ENCODE results near the gene IGHMBP2.
"Not testable (repeated sequence)": the region's sequence is repeated elsewhere in the genome, so short reads cannot be mapped to it uniquely, and the experiment has no call there.

IGHMBP2 gene

GRCh38 chr11:68903288-68904247 lies at the start of gene IGHMBP2, which contains the start of gene MRPL21:
Gene IGHMBP2, plus strand, starts transcription at chr11:68903891. Its CDS starts 62 bp downstream, at chr11:68903953.
Gene MRPL21, minus strand, starts transcription at chr11:68903832. Its CDS starts 22 bp downstream, at chr11:68903810.
- peak; percentile 53 to 75 for DNase-seq (ENCODE audit: low read depth in 2 of 2)

- no peak for DNase-seq (ENCODE audit: low read depth in 2 of 2)
Observed at GRCh38 chr11:68854273-68854958, 49.3 kb upstream of the IGHMBP2 start.

GRCh38 chr11:68855205-68855981 lies 48.3 kb upstream of the IGHMBP2 start:
- no peak for DNase-seq (ENCODE audit: low read depth in 2 of 2)

GRCh38 chr11:68856425-68857030 lies 47.2 kb upstream of the IGHMBP2 start:
- not testable (repeated sequence) for DNase-seq (ENCODE audit: low read depth in 2 of 2)

GRCh38 chr11:68857037-68857586 lies 46.6 kb upstream of the IGHMBP2 start:
- no peak for DNase-seq (ENCODE audit: low read depth in 2 of 2)

GRCh38 chr11:68859123-68859522 lies 44.6 kb upstream of the IGHMBP2 start:
- DNase-seq (ENCODE audit: low read depth in 2 of 2): no peak

- no peak for DNase-seq (ENCODE audit: low read depth in 2 of 2)
Observed at GRCh38 chr11:68862421-68862820, 41.3 kb upstream of the IGHMBP2 start.

GRCh38 chr11:68863553-68864265 lies 40.0 kb upstream of the IGHMBP2 start:
- no peak for DNase-seq (ENCODE audit: low read depth in 2 of 2)

GRCh38 chr11:68865241-68865640 lies 38.5 kb upstream of the IGHMBP2 start:
- no peak for DNase-seq (ENCODE audit: low read depth in 2 of 2)

- DNase-seq (ENCODE audit: low read depth in 2 of 2): no peak
Observed at GRCh38 chr11:68867066-68867465, 36.6 kb upstream of the IGHMBP2 start.

- DNase-seq (ENCODE audit: low read depth in 2 of 2): no peak
Observed at GRCh38 chr11:68868221-68868835, 35.4 kb upstream of the IGHMBP2 start.

- DNase-seq (ENCODE audit: low read depth in 2 of 2): no peak
Observed at GRCh38 chr11:68870470-68870869, 33.2 kb upstream of the IGHMBP2 start.

- DNase-seq (ENCODE audit: low read depth in 2 of 2): no peak
Observed at GRCh38 chr11:68872216-68873003, 31.3 kb upstream of the IGHMBP2 start.

- DNase-seq (ENCODE audit: low read depth in 2 of 2): no peak
Observed at GRCh38 chr11:68878022-68878421, 25.7 kb upstream of the IGHMBP2 start.

- DNase-seq (ENCODE audit: low read depth in 2 of 2): no peak
Observed at GRCh38 chr11:68880851-68881250, 22.8 kb upstream of the IGHMBP2 start.

- no peak for DNase-seq (ENCODE audit: low read depth in 2 of 2)
Observed at GRCh38 chr11:68881320-68881719, 22.4 kb upstream of the IGHMBP2 start.

- DNase-seq (ENCODE audit: low read depth in 2 of 2): no peak
Observed at GRCh38 chr11:68882391-68882790, 21.3 kb upstream of the IGHMBP2 start.

- not testable (repeated sequence) for DNase-seq (ENCODE audit: low read depth in 2 of 2)
Observed at GRCh38 chr11:68884827-68885226, 18.9 kb upstream of the IGHMBP2 start.

- no peak for DNase-seq (ENCODE audit: low read depth in 2 of 2)
Observed at GRCh38 chr11:68889948-68890446, 13.7 kb upstream of the IGHMBP2 start.

Data from stimulated activated CD4-positive, alpha-beta T cell treated with anti-CD3 and anti-CD28 coated beads, Interleukin-1b, Interleukin-23, amount 100 ng/mL, for 1 hour (primary cell).